ENCODE results near the gene COL13A1. TPM values are rescaled to one million over a fixed set of nuclear protein-coding genes. Genes with fewer than 3 reads are reported as not detected.

The COL13A1 gene
- total and polyA plus RNA-seq, 7 donors: 0.69 to 5.7 (median 2.9) TPM

DNA sequence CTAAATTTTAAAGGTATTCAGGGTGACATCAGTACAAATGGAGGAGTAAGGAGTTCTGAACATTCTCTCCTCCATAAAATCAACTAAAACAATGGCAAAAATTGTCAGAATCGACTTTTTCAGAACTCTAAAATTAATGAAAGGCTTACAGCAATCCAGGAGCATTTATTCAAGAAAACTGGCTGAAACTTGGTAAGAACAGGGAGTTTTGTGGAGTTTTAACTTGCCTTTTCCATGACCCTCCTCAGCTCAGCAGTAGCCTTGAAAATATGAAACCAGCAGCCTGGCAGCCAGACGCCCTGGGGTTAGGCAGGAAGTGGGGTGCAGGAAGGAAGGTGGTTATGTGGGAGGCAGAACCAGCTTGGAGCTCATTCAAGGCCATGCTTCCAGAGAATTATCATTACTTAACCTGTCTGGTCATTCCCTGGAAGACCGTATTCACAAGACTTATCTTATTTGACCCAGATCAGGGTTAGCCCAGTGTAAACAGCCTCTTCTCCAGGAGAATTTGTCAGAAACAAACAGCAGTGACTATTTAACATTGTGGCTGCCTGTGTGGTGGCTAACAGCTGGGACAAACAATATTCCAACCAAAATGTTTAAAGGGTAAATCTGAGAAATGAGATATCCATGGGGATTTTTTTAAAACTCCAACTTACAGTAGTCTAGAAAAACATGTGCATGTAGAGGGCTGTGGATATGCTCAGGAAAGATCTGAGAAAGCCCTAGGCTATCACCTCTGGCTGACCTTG lies 175.3 kb downstream of the COL13A1 start:
- WGBS, 2 donors: 41 to 55% methylated on average over 3 of the region's 3 CpGs
- Histone ChIP-seq H3K36me3 (no peaks in the 10 kb centered on the region), H3K4me1 (no peaks in the 10 kb centered on the region), H3K27ac (no peak overlapping the region), H3K27me3 (peaks cover 0 to 4% (median 2%) of the 10 kb centered on the region in 3 donors), H3K4me3 (no peak overlapping the region), H3K9me3 (peaks cover 0 to 6% (median under 1%) of the 10 kb centered on the region in 4 donors)
- TF ChIP-seq EP300 (IDR thresholded peaks at IDR 0.05) (no peak), POLR2A (IDR thresholded peaks at IDR 0.05) (no peak), POLR2AphosphoS5 (IDR thresholded peaks at IDR 0.05) (no peak)
- TF ChIP-seq, protein P1, sequence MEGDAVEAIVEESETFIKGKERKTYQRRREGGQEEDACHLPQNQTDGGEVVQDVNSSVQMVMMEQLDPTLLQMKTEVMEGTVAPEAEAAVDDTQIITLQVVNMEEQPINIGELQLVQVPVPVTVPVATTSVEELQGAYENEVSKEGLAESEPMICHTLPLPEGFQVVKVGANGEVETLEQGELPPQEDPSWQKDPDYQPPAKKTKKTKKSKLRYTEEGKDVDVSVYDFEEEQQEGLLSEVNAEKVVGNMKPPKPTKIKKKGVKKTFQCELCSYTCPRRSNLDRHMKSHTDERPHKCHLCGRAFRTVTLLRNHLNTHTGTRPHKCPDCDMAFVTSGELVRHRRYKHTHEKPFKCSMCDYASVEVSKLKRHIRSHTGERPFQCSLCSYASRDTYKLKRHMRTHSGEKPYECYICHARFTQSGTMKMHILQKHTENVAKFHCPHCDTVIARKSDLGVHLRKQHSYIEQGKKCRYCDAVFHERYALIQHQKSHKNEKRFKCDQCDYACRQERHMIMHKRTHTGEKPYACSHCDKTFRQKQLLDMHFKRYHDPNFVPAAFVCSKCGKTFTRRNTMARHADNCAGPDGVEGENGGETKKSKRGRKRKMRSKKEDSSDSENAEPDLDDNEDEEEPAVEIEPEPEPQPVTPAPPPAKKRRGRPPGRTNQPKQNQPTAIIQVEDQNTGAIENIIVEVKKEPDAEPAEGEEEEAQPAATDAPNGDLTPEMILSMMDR (IDR thresholded peaks at IDR 0.05): no peak
- DNase-seq: no peak
- intact Hi-C loops (cut with DNase I): no loop called here

DNA sequence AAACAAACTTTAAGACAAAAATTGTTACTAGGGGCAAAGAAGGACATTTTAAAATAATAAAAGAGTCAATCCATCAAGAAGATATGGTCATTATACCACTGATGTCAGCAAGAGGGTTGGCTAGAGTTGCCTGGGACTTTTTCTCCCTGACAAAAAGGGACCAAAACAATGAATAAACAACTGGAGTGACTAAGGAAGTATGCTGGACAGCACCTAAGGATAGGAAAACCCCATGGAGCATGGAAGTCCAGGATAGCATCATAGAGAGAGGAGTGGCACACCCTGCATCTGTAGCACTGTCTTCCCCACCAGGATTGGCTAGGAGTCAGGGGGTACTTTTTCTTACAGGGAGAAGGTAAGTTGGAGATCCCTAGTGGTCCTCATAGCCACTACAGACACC lies 177.5 kb downstream of the COL13A1 start:
- H3K36me3 ChIP-seq: no peaks in the 10 kb centered on the region
- peaks cover 0 to 6% (median under 1%) of the 10 kb centered on the region in 4 donors for H3K9me3 ChIP-seq
- intact Hi-C loops (cut with DNase I): no loop called here
- no peak for TF ChIP-seq POLR2AphosphoS5 (IDR thresholded peaks at IDR 0.05)
- DNase-seq: no peak
- no peaks in the 10 kb centered on the region for H3K4me1 ChIP-seq
- H3K27me3 ChIP-seq: peaks cover 0 to 9% (median 2%) of the 10 kb centered on the region in 3 donors
- H3K27ac ChIP-seq: no peak overlapping the region
- no peak overlapping the region for H3K4me3 ChIP-seq

DNA sequence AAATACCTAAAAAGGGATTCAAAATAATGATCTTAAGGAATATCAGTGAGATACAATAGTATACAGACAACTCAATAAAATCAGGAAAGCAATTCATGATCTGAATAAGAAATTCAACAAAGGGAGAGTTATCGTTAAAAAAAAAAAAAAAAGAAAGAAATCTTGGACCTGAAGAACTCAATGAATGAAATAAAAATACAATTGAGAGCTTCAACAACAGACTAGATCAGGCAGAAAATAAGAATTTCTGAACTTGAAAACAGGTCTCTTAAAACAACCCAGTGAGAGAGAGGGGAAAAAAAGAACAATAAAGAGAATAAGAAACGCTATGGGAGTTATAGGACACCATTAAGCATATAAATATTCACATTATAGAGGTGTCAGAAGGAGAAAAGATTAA lies 179.0 kb downstream of the COL13A1 start:
- H3K36me3 ChIP-seq: no peaks in the 10 kb centered on the region
- H3K27me3 ChIP-seq: peaks cover 2 to 9% (median 6%) of the 10 kb centered on the region in 3 donors
- no peaks in the 10 kb centered on the region for H3K4me1 ChIP-seq
- no peak overlapping the region for H3K4me3 ChIP-seq
- WGBS, 2 donors: 86 to 95% methylated on average over 2 of the region's 2 CpGs
- no peak overlapping the region for H3K27ac ChIP-seq
- H3K9me3 ChIP-seq: peaks cover 0 to 6% (median under 1%) of the 10 kb centered on the region in 4 donors
- intact Hi-C loops (cut with DNase I): no loop called here
- DNase-seq: no peak
- no peak for TF ChIP-seq POLR2AphosphoS5 (IDR thresholded peaks at IDR 0.05)

- Histone ChIP-seq H3K27ac (no peak overlapping the region), H3K9me3 (no peaks in the 10 kb centered on the region), H3K27me3 (peaks cover 0 to 6% (median 0%) of the 10 kb centered on the region in 3 donors), H3K36me3 (no peaks in the 10 kb centered on the region), H3K4me1 (no peaks in the 10 kb centered on the region), H3K4me3 (no peak overlapping the region)
- no peak for TF ChIP-seq EP300 (IDR thresholded peaks at IDR 0.05)
- intact Hi-C loops (cut with DNase I): no loop called here
- WGBS, 2 donors: 49 to 66% methylated on average over 2 of the region's 2 CpGs
- no peak for DNase-seq
These were observed 186.4 kb downstream of the COL13A1 start for GRCh38 chr10:69988094-69988493.

DNA sequence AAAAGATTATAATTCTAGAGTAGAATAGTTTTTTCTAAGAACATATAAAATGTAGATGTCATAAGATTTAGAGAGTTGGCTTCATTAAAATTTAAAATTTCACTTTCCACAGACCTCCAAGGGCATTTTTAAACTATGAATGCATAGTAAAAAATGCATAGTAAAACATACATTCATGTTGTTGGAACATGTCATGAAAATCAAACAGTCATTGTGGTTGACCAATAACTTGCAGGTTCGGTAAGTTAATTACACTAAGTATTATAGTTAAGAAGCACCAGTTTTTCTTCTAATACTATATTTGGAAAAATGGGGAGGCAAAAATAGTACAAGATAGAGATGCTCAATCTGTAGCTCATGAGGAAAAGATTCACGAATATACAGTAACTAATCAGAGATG lies 189.4 kb downstream of the COL13A1 start:
- DNase-seq: no peak
- TF ChIP-seq, protein P1 (IDR thresholded peaks at IDR 0.05): no peak
- TF ChIP-seq POLR2A (IDR thresholded peaks at IDR 0.05): no peak
- TF ChIP-seq POLR2AphosphoS5 (IDR thresholded peaks at IDR 0.05): no peak
- TF ChIP-seq EP300 (IDR thresholded peaks at IDR 0.05): no peak
- intact Hi-C loops (cut with DNase I): no loop called here
- H3K27me3 ChIP-seq: no peaks in the 10 kb centered on the region
- H3K27ac ChIP-seq: no peak overlapping the region
- H3K4me1 ChIP-seq: no peaks in the 10 kb centered on the region
- no peaks in the 10 kb centered on the region for H3K36me3 ChIP-seq
- H3K9me3 ChIP-seq: no peaks in the 10 kb centered on the region
- WGBS, 2 donors: 45 to 56% methylated on average over 2 of the region's 2 CpGs
- no peak overlapping the region for H3K4me3 ChIP-seq

DNA sequence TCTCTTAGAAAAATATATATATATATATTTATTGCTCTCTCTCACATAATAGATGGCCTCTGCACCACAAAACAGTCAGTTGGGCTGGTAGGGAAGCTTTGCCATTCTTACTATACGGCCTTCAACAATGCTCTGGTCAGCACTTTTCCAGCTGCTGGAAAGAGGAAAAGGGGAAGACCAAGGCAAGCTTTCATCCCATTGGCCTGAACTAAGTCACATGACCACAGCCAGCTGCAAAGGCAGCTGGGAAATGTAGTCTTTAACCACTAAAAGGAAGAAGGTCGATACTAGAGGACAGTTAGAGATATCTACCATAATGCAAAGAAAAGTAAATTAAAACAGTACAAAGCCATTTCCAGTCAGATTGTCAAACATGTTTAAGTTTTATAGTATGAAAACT lies 192.6 kb downstream of the COL13A1 start:
- Histone ChIP-seq H3K36me3 (no peaks in the 10 kb centered on the region), H3K27ac (no peak overlapping the region), H3K9me3 (no peaks in the 10 kb centered on the region), H3K4me1 (no peaks in the 10 kb centered on the region), H3K27me3 (no peaks in the 10 kb centered on the region), H3K4me3 (no peak overlapping the region)
- intact Hi-C loops (cut with DNase I): no loop called here
- DNase-seq: no peak
- no peak for TF ChIP-seq POLR2A (IDR thresholded peaks at IDR 0.05)
- TF ChIP-seq POLR2AphosphoS5 (IDR thresholded peaks at IDR 0.05): no peak
- TF ChIP-seq, protein P1 (IDR thresholded peaks at IDR 0.05): no peak
- TF ChIP-seq EP300 (IDR thresholded peaks at IDR 0.05): no peak
- WGBS, 2 donors: 63 to 64% methylated on average over 2 of the region's 2 CpGs
